Measurements from ENCODE around the gene PEX11G.

GRCh38 chr19:7524992-7525739 is 36.3 kb upstream of the PEX11G start:
- TF ChIP-seq CTCF (IDR thresholded peaks at IDR 0.05) (no peak), POLR2A (IDR thresholded peaks at IDR 0.05) (no peak), EP300 (IDR thresholded peaks at IDR 0.05) (no peak)
